ENCODE results near the gene ABAT. TPM values are rescaled to one million over a fixed set of nuclear protein-coding genes. Genes with fewer than 3 reads are reported as not detected.

Gene ABAT
- total and polyA plus RNA-seq, 9 donors: 3.8 to 20.3 (median 13.6) TPM

- Histone ChIP-seq H3K36me3 (no peaks in the 10 kb centered on the region), H3K27ac (no peak overlapping the region)
- 84 to 88% (median 86%) methylated on average over 6 of the region's 6 CpGs for WGBS, 3 donors
Measured at GRCh38 chr16:8819411-8820034, 145.1 kb downstream of the ABAT start.

GRCh38 chr16:8822403-8822802, 148.0 kb downstream of the ABAT start:
- intact Hi-C loops (cut with DNase I): no loop called here
- TF ChIP-seq EP300 (IDR thresholded peaks at IDR 0.05): no peak
- TF ChIP-seq CTCF (IDR thresholded peaks at IDR 0.05): no peak
- TF ChIP-seq POLR2A (IDR thresholded peaks at IDR 0.05): no peak
- no peak for DNase-seq
- H3K27me3 ChIP-seq: no peaks in the 10 kb centered on the region
- no peaks in the 10 kb centered on the region for H3K9me3 ChIP-seq
- 70 to 77% (median 71%) methylated on average over 3 of the region's 3 CpGs for WGBS, 3 donors
- H3K36me3 ChIP-seq: no peaks in the 10 kb centered on the region
- no peak overlapping the region for H3K27ac ChIP-seq
- no peak overlapping the region for H3K4me3 ChIP-seq
- no peaks in the 10 kb centered on the region for H3K4me1 ChIP-seq (ENCODE audit: insufficient read depth)

More at GRCh38 chr16:8819411-8820034, 145.1 kb downstream of the ABAT start:
- no peak for DNase-seq
- H3K4me1 ChIP-seq (ENCODE audit: insufficient read depth): no peaks in the 10 kb centered on the region
- H3K4me3 ChIP-seq: no peak overlapping the region
- no peak for TF ChIP-seq CTCF (IDR thresholded peaks at IDR 0.05)
- no peaks in the 10 kb centered on the region for H3K9me3 ChIP-seq
- no peaks in the 10 kb centered on the region for H3K27me3 ChIP-seq
- intact Hi-C loops (cut with DNase I): no loop called here

DNA sequence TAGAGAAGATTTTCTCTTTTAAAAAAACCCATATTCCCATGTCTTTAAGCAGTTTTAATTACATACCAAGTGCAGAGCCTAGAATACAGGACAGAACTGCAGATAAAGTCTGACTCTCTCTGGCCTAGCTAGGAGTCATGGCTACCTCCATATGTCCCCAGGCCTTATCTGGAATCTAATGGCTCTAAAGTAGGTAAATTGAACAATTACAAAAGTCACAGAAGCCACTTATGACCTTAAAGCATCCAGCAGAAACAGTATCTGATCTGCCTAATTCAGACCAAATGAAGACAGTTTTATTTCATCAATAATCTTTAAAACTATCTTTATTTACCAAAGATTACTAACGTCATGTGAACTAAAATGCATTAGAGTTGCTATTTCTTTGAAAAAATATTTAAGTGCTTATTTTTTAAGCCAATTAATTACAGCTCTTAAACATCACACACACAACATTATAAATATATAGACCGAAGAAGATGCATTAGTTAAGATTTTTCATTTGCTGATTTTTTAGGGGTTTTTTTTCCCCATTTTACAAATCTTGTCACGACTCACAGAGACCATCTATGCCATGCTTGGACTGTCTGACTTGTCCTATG, 152.0 kb downstream of the ABAT start:
- Histone ChIP-seq H3K9me3 (no peaks in the 10 kb centered on the region), H3K27ac (no peak overlapping the region), H3K36me3 (no peaks in the 10 kb centered on the region), H3K27me3 (no peaks in the 10 kb centered on the region), H3K4me1 (ENCODE audit: insufficient read depth) (no peaks in the 10 kb centered on the region), H3K4me3 (no peak overlapping the region)
- WGBS, 3 donors: 69 to 75% (median 70%) methylated on average over 3 of the region's 3 CpGs
- no peak for DNase-seq
- TF ChIP-seq CTCF (IDR thresholded peaks at IDR 0.05): no peak
- TF ChIP-seq EP300 (IDR thresholded peaks at IDR 0.05): no peak
- no peak for TF ChIP-seq POLR2A (IDR thresholded peaks at IDR 0.05)
- intact Hi-C loops (cut with DNase I): loop anchor here in 1 of 4 donors (5.0 kb wide), 1 partner anchor 1384 kb away; no protein-coding TSS in a partner anchor

- 93 to 95% (median 95%) methylated on average over 8 of the region's 8 CpGs for WGBS, 3 donors
- no peaks in the 10 kb centered on the region for H3K36me3 ChIP-seq
- DNase-seq: no peak
Measured at GRCh38 chr16:8828541-8829165, 154.2 kb downstream of the ABAT start.

More at GRCh38 chr16:8828541-8829165, 154.2 kb downstream of the ABAT start:
- Histone ChIP-seq H3K9me3 (no peaks in the 10 kb centered on the region), H3K27ac (no peak overlapping the region), H3K4me3 (no peak overlapping the region), H3K27me3 (no peaks in the 10 kb centered on the region), H3K4me1 (ENCODE audit: insufficient read depth) (no peaks in the 10 kb centered on the region)
- intact Hi-C loops (cut with DNase I): loop anchor here in 1 of 4 donors (5.0 kb wide), 1 partner anchor 1386 kb away; no protein-coding TSS in a partner anchor
- TF ChIP-seq EP300 (IDR thresholded peaks at IDR 0.05) (no peak), CTCF (IDR thresholded peaks at IDR 0.05) (no peak), POLR2A (IDR thresholded peaks at IDR 0.05) (no peak)

All from ovary (tissue), 9 donors.